HepG2 (cell line): ENCODE data around the gene PRPSAP1. TPM values are rescaled to one million over a fixed set of nuclear protein-coding genes. Genes with fewer than 3 reads are reported as not detected.
A peak's percentile ranks its signal among the peaks of the same experiment; 100 is the strongest.

Source experiments
- DMAP1 ChIP-seq: IDR thresholded peaks from 2 replicates; pipeline ENCODE4 v1.6.1; 2016
- GATAD1 ChIP-seq: IDR thresholded peaks from 2 replicates; pipeline ENCODE4 v1.6.1; 2016; ENCODE audit warnings: missing genetic modification reagents, missing compliant biosample characterization
- JUNB ChIP-seq: sonication (generic); formaldehyde crosslinking; IDR thresholded peaks from 2 replicates; pipeline ENCODE4 v1.8.0; 2022; ENCODE audit warnings: missing genetic modification reagents, mild to moderate bottlenecking, borderline replicate concordance
- RORA ChIP-seq: sonication (generic); formaldehyde crosslinking; IDR thresholded peaks from 2 replicates; pipeline ENCODE4 v1.5.0; 2020; ENCODE audit warnings: mild to moderate bottlenecking, missing genetic modification reagents, moderate library complexity
- SAP130 ChIP-seq: IDR thresholded peaks from 2 replicates; pipeline ENCODE4 v1.6.1; 2016; ENCODE audit warnings: low read depth
- THAP11 ChIP-seq: IDR thresholded peaks from 2 replicates; pipeline ENCODE4 v1.6.1; 2016; ENCODE audit warnings: missing biosample characterization, missing genetic modification reagents
- TSC22D2 ChIP-seq: sonication (generic); formaldehyde crosslinking; IDR thresholded peaks from 2 replicates; pipeline ENCODE4 v1.5.1; 2020; ENCODE audit warnings: missing genetic modification reagents, mild to moderate bottlenecking, borderline replicate concordance
- U2AF1 ChIP-seq: fragments of 200-400 bp; formaldehyde crosslinking; optimal IDR thresholded peaks from 2 replicates; pipeline ENCODE3; 2017; ENCODE audit warnings: mild to moderate bottlenecking, low read depth, low read length
- ZBTB1 ChIP-seq: sonication (generic); formaldehyde crosslinking; IDR thresholded peaks from 2 replicates; pipeline ENCODE4 v1.4.0; 2020; ENCODE audit warnings: missing genetic modification reagents, borderline replicate concordance
- ZNF20 ChIP-seq: sonication (generic); formaldehyde crosslinking; IDR thresholded peaks from 2 replicates; pipeline ENCODE4 v1.4.0; 2020; ENCODE audit warnings: mild to moderate bottlenecking, moderate library complexity, missing genetic modification reagents
- ZNF282 ChIP-seq: fragments of 450-650 bp; IDR thresholded peaks from 2 replicates; pipeline ENCODE4 v1.6.1; 2018; ENCODE audit not compliant: partially characterized antibody
- ZNF33A ChIP-seq: sonication (generic); formaldehyde crosslinking; IDR thresholded peaks from 2 replicates; pipeline ENCODE4 v1.5.1; 2020; ENCODE audit warnings: missing genetic modification reagents, mild to moderate bottlenecking, moderate library complexity, borderline replicate concordance
- ZNF503 ChIP-seq: sonication (generic); formaldehyde crosslinking; IDR thresholded peaks from 2 replicates; pipeline ENCODE4 v1.4.0; 2020; ENCODE audit warnings: missing genetic modification reagents
- ZNF577 ChIP-seq: sonication (generic); formaldehyde crosslinking; IDR thresholded peaks from 2 replicates; pipeline ENCODE4 v1.4.0; 2020; ENCODE audit warnings: mild to moderate bottlenecking, low read depth, missing genetic modification reagents, borderline replicate concordance
- ZNF776 ChIP-seq: sonication (generic); formaldehyde crosslinking; IDR thresholded peaks from 2 replicates; pipeline ENCODE4 v1.4.0; 2020; ENCODE audit warnings: mild to moderate bottlenecking, missing genetic modification reagents
- ZNF83 ChIP-seq: sonication (generic); formaldehyde crosslinking; IDR thresholded peaks from 2 replicates; pipeline ENCODE4 v1.4.0; 2020; ENCODE audit warnings: missing genetic modification reagents, mild to moderate bottlenecking, borderline replicate concordance
- polyA plus RNA-seq, 8 experiments: library from polyadenylated mRNA; depleted of rRNA in 3 of 8; stranded (reverse) in 7 of 8; unstranded in 1 of 8; fragments of >200 nt; fragmentation: Illumina TruSeq in 4 of 8; extraction: Trizol in 4 of 8; gene quantifications; 2 replicates each; pipeline versions ENCODE4 v1.2.1 to v1.2.3, GENCODE V29; 2011 to 2016; ENCODE audit warnings: low read depth in 4 of 8, missing spikeins in 1 of 8, mixed read lengths in 1 of 8; ENCODE audit not compliant: insufficient read depth in 1 of 8
- total RNA-seq, 5 experiments: library from RNA; depleted of rRNA; stranded (reverse); fragments of >200 nt; fragmentation: Illumina TruSeq; extraction: Trizol; gene quantifications; 2 replicates each; pipeline ENCODE4 v1.2.3, GENCODE V29; 2016; ENCODE audit warnings: low read depth in 1 of 5
- TF ChIP-seq, protein P1 (sequence below): sonication (generic); formaldehyde crosslinking; IDR thresholded peaks from 2 replicates; pipeline ENCODE4 v1.4.0; 2020; ENCODE audit warnings: missing genetic modification reagents
- TF ChIP-seq, protein P2 (sequence below): sonication (generic); formaldehyde crosslinking; IDR thresholded peaks from 2 replicates; pipeline ENCODE4 v1.5.1; 2020; ENCODE audit warnings: mild to moderate bottlenecking, missing genetic modification reagents, moderate library complexity

PRPSAP1 gene
- total and polyA plus RNA-seq, 2 of the 13 experiments (the other 11 are each of a cell fraction or from before 2014, with no cell fraction given), result 91.1 to 314 TPM

DNA sequence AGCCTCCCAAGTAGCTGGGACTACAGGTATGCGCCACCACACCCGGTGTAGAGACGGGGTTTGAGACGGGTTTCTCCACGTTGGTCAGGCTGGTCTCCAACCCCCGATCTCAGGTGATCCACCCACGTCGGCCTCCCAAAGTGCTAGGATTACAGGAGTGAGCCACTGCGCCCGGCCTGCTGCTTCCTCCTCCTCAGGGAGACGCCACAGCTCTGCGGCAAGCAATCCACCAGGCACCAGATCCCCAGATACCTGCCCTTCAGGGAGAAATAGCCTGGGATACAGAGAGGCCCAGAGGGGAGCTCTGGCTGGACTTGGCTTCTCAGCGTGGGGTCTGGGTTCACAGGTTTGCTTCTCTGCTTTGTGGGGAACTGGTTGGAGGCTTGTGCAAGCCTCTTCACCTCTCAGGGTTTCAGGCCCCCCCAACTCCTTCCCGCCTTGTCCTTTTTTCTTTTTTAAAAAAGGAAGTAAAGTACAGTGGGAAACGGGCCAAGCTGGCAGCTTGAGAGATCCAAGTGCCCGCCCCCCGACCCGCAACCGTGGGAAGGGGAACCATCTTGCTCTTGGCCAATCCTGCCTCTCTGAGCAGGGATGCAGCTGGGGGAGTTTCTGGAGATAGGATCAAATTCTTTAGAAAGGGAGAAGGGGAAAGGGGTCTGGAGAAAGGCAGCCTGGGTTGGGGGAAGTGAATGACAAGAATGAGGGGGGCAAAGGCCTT lies 28.1 kb upstream of the PRPSAP1 start (continued):
- TF ChIP-seq ZNF83 (no peak), DMAP1 (CRISPR knock-in tag) (no peak), TSC22D2 (CRISPR knock-in tag) (peak; percentile 16; the same call in 1 of the 2 replicates), THAP11 (CRISPR knock-in tag) (no peak), U2AF1 (no peak), JUNB (CRISPR knock-in tag) (no peak), ZNF282 (no peak), ZNF33A (CRISPR knock-in tag) (no peak), GATAD1 (no peak; the same call in 1 of the 2 replicates), ZNF20 (CRISPR knock-in tag) (no peak), ZNF776 (CRISPR knock-in tag) (0 out of 2 replicates have a peak, but pooled peaks have one; percentile 19), ZBTB1 (CRISPR knock-in tag) (no peak), ZNF577 (CRISPR knock-in tag) (no peak), ZNF503 (no peak; the same call in 1 of the 2 replicates), RORA (no peak), SAP130 (CRISPR knock-in tag) (no peak)
- TF ChIP-seq, protein P1, sequence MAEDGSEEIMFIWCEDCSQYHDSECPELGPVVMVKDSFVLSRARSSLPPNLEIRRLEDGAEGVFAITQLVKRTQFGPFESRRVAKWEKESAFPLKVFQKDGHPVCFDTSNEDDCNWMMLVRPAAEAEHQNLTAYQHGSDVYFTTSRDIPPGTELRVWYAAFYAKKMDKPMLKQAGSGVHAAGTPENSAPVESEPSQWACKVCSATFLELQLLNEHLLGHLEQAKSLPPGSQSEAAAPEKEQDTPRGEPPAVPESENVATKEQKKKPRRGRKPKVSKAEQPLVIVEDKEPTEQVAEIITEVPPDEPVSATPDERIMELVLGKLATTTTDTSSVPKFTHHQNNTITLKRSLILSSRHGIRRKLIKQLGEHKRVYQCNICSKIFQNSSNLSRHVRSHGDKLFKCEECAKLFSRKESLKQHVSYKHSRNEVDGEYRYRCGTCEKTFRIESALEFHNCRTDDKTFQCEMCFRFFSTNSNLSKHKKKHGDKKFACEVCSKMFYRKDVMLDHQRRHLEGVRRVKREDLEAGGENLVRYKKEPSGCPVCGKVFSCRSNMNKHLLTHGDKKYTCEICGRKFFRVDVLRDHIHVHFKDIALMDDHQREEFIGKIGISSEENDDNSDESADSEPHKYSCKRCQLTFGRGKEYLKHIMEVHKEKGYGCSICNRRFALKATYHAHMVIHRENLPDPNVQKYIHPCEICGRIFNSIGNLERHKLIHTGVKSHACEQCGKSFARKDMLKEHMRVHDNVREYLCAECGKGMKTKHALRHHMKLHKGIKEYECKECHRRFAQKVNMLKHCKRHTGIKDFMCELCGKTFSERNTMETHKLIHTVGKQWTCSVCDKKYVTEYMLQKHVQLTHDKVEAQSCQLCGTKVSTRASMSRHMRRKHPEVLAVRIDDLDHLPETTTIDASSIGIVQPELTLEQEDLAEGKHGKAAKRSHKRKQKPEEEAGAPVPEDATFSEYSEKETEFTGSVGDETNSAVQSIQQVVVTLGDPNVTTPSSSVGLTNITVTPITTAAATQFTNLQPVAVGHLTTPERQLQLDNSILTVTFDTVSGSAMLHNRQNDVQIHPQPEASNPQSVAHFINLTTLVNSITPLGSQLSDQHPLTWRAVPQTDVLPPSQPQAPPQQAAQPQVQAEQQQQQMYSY (CRISPR knock-in tag), result no peak
- TF ChIP-seq, protein P2, sequence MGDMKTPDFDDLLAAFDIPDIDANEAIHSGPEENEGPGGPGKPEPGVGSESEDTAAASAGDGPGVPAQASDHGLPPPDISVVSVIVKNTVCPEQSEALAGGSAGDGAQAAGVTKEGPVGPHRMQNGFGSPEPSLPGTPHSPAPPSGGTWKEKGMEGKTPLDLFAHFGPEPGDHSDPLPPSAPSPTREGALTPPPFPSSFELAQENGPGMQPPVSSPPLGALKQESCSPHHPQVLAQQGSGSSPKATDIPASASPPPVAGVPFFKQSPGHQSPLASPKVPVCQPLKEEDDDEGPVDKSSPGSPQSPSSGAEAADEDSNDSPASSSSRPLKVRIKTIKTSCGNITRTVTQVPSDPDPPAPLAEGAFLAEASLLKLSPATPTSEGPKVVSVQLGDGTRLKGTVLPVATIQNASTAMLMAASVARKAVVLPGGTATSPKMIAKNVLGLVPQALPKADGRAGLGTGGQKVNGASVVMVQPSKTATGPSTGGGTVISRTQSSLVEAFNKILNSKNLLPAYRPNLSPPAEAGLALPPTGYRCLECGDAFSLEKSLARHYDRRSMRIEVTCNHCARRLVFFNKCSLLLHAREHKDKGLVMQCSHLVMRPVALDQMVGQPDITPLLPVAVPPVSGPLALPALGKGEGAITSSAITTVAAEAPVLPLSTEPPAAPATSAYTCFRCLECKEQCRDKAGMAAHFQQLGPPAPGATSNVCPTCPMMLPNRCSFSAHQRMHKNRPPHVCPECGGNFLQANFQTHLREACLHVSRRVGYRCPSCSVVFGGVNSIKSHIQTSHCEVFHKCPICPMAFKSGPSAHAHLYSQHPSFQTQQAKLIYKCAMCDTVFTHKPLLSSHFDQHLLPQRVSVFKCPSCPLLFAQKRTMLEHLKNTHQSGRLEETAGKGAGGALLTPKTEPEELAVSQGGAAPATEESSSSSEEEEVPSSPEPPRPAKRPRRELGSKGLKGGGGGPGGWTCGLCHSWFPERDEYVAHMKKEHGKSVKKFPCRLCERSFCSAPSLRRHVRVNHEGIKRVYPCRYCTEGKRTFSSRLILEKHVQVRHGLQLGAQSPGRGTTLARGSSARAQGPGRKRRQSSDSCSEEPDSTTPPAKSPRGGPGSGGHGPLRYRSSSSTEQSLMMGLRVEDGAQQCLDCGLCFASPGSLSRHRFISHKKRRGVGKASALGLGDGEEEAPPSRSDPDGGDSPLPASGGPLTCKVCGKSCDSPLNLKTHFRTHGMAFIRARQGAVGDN (CRISPR knock-in tag), result peak; percentile 28; the same call in 1 of the 2 replicates
